Heart left ventricle (tissue), 13 donors: Measurements from ENCODE around the gene COX4I1.

Experiments used
- POLR2A ChIP-seq, 2 donors: fragments of 450-650 bp; IDR thresholded peaks; one replicate each; pipeline ENCODE4 v1.6.1; 2017; ENCODE audit warnings: antibody characterized with exemption in 2 of 2, mild to moderate bottlenecking in 2 of 2, moderate library complexity in 2 of 2
- TF ChIP-seq, protein P1 (sequence below), 12 donors: fragments of 200-600 bp; sonication (generic) in 4 of 12; IDR thresholded peaks; one replicate each; pipeline versions ENCODE4 v1.5.0 to v1.8.0; 2018 to 2022; ENCODE audit warnings: antibody characterized with exemption in 12 of 12, mild to moderate bottlenecking in 5 of 12
- donor health status: ischemic (EF 13 %, LVEDD 7.1; RV severe dilation, severe dysfunction).
- donor health status: DM: no; HTN: yes; CAD: no.
- donor health status: DM: no; HTN: no; CAD: no.
- donor health status: ischemic (EF 25% LVEDD 6.9; RV normal size, moderate dysfunction).
- donor health status: ischemic (EF 25% LVEDD 5.7; RV mildly dilated, moderate dysfunction).
- donor health status: ischemic (EF 35%, LVEDD 5.7; RV mildly dilated, moderate dysfunction).
- donor health status: nonischemic (EF 11% LVEDD 7.7; RV severe dilation, severe dysfunction).
- donor health status: DM: yes; HTN: yes; CAD: no.
- donor health status: PGD.
- donor health status: ischemic (EF 29% LVEDD 5.4; RV normal size, mild dysfunction).
- donor health status: nonischemic (EF 23%, LVEDD 6.1; RV moderate dilation, normal function).

DNA sequence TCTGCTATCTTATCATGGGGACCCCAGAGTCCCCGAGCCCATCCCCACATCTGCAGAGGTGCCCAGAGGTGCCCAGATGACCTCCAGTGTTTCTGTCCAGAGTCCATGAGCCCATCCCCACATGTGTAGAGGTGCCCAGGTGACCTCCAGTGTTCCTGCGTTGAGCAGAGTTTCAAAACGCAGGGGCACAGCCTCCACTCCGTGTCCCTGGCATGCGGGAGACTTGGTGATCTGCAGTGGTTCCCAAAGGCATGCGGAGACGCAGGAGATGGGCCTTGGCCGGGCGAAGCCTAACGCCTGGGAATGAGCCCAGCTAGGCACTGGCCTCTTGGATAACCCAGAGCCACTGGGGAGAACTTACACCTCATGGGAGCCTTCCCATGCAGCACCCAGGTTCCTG, 41.3 kb downstream of the COX4I1 start:
- TF ChIP-seq, protein P1, sequence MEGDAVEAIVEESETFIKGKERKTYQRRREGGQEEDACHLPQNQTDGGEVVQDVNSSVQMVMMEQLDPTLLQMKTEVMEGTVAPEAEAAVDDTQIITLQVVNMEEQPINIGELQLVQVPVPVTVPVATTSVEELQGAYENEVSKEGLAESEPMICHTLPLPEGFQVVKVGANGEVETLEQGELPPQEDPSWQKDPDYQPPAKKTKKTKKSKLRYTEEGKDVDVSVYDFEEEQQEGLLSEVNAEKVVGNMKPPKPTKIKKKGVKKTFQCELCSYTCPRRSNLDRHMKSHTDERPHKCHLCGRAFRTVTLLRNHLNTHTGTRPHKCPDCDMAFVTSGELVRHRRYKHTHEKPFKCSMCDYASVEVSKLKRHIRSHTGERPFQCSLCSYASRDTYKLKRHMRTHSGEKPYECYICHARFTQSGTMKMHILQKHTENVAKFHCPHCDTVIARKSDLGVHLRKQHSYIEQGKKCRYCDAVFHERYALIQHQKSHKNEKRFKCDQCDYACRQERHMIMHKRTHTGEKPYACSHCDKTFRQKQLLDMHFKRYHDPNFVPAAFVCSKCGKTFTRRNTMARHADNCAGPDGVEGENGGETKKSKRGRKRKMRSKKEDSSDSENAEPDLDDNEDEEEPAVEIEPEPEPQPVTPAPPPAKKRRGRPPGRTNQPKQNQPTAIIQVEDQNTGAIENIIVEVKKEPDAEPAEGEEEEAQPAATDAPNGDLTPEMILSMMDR (IDR thresholded peaks at IDR 0.05) = no peak
- TF ChIP-seq POLR2A (IDR thresholded peaks at IDR 0.05) = no peak
